Measurements from ENCODE around the gene KCNH6. TPM values are rescaled to one million over a fixed set of nuclear protein-coding genes. Genes with fewer than 3 reads are reported as not detected.

KCNH6 gene
- total and polyA plus RNA-seq, 8 donors = 0.41 to 1.5 (median 0.84) TPM

DNA sequence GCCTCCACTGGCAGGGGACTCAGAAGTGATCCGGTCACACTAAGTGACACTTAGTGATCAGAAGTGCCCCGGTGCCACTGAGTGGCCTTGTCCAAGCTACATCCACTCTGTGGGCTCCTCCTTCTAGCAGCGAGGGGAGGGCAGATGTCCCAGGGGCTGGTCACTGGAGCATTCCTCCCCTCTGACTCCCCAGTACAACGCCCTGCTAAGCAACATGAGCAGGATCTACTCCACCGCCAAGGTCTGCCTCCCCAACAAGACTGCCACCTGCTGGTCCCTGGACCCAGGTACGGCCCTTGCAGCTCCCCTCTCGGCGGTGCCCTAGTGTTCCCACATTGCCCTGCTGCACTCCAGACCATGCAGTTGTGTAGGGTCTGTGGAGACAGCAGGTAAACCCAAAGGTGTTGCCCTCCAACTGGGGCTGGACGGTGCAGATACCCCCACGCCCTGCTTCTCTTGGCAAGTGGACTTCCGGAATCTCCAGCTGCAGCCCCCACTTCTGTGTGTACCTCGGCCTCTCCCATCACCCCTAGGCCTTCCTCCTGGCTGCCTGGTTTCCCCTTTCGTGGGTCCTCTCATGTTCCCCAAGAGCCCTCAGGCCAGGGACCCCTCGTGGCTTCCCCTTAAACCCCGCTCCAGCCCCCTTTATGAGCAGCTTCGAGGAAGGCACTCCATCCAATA is 44.2 kb upstream of the KCNH6 start:
- Histone ChIP-seq H3K4me1 (peaks cover 15 to 60% of the 10 kb centered on the region in 2 donors), H3K36me3 (no peaks in the 10 kb centered on the region), H3K27me3 (peaks cover 5 to 48% of the 10 kb centered on the region in 2 donors), H3K9me3 (no peaks in the 10 kb centered on the region), H3K27ac (peak overlapping the region; percentile 20 to 53), H3K4me3 (peak overlapping the region in 1 of 2 donors; percentile 52)
- intact Hi-C loops (cut with DNase I) = loop anchor here in 1 of 2 donors (5.0 kb wide), 1 partner anchor 47 kb away; no protein-coding TSS in a partner anchor
- peak; percentile 74 to 83 for TF ChIP-seq CTCF (IDR thresholded peaks at IDR 0.05)
- ATAC-seq (peak; percentile 92), DNase-seq (peak in 3 of 4 donors; percentile 78 to 89 (median 84))

GRCh38 chr17:63479495-63480184 is 43.5 kb upstream of the KCNH6 start:
- intact Hi-C loops (cut with DNase I) = loop anchor here in 1 of 2 donors (5.0 kb wide), 1 partner anchor 47 kb away; no protein-coding TSS in a partner anchor
- Histone ChIP-seq H3K27me3 (peaks cover 5 to 48% of the 10 kb centered on the region in 2 donors), H3K27ac (peak overlapping the region in 1 of 2 donors; percentile 53), H3K36me3 (no peaks in the 10 kb centered on the region), H3K9me3 (no peaks in the 10 kb centered on the region), H3K4me1 (peaks cover 15 to 59% of the 10 kb centered on the region in 2 donors), H3K4me3 (no peak overlapping the region)
- ATAC-seq = no peak
- TF ChIP-seq CTCF (IDR thresholded peaks at IDR 0.05) = no peak
- no peak for DNase-seq

- DNase-seq = peak in 1 of 4 donors; percentile 51
- Histone ChIP-seq H3K4me1 (peaks cover 15 to 52% of the 10 kb centered on the region in 2 donors), H3K27ac (peak overlapping the region in 1 of 2 donors; percentile 53), H3K36me3 (no peaks in the 10 kb centered on the region), H3K4me3 (no peak overlapping the region), H3K27me3 (peaks cover 5 to 42% of the 10 kb centered on the region in 2 donors), H3K9me3 (no peaks in the 10 kb centered on the region)
- intact Hi-C loops (cut with DNase I) = no loop called here
- ATAC-seq = no peak
- TF ChIP-seq CTCF (IDR thresholded peaks at IDR 0.05) = no peak
Measured at GRCh38 chr17:63480192-63480784, 42.9 kb upstream of the KCNH6 start.

DNA sequence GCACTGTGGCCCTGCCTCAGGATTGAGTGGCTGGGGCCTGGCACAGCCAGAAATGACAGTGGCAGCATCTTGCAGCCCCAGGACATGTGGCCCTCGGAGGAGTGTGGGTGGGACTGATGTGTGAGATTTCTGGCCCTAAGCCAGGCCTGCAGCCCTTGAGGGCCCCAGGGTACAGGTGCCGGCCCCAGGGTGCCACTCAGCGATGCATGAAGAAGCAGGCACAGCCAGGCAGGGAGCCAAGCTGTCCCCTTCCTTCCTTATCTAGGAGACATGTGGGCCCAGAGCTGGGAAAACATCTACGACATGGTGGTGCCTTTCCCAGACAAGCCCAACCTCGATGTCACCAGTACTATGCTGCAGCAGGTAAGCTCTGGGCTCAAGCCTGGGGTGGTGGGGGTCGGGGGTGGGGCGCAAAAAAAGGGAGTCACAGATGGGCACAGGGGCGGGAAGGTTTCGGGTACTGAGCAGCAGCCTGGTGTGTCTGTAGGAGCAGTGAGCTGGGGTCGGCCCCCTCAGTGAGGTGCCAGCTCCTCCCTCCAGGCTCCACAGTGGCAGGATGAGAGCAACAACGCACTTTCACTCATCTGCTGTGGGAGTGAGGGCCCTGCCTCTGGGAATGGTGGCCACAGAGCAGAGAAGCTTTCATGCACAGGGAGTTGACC is 42.2 kb upstream of the KCNH6 start:
- intact Hi-C loops (cut with DNase I) = no loop called here
- Histone ChIP-seq H3K4me3 (no peak overlapping the region), H3K27me3 (peaks cover 5 to 35% of the 10 kb centered on the region in 2 donors), H3K36me3 (no peaks in the 10 kb centered on the region), H3K4me1 (peaks cover 15 to 46% of the 10 kb centered on the region in 2 donors), H3K9me3 (no peaks in the 10 kb centered on the region), H3K27ac (peak overlapping the region in 1 of 2 donors; percentile 53)
- DNase-seq (peak in 1 of 4 donors; percentile 45), ATAC-seq (no peak)
- TF ChIP-seq CTCF (IDR thresholded peaks at IDR 0.05) = no peak

Measured in left lung (tissue), 10 donors.